T-helper 2 cell (primary cell): ENCODE data around the gene VIPR2.
"Not testable (repeated sequence)": the region's sequence is repeated elsewhere in the genome, so short reads cannot be mapped to it uniquely, and the experiment has no call there.

ENCODE experiments used
- DNase-seq, 5 experiments: peaks; one replicate each; pipeline versions ENCODE4 v3.0.0 to v3.0.0-alpha.2; 2012 to 2022
- total RNA-seq, 2 donors: gene quantifications; one replicate each; lab custom pipeline; 2026; lab: John Stamatoyannopoulos, UW

Gene VIPR2
- 0 to 0.07 reads per million in 2 donors for total RNA-seq

GRCh38 chr7:159144758-159145489 is at the start of gene VIPR2:
Gene VIPR2, minus strand, starts transcription at chr7:159144867. Its CDS starts 96 bp downstream, at chr7:159144771.
- peak in 2 of 5 experiments; percentile 10 to 26 for DNase-seq

- no peak for DNase-seq
Measured at GRCh38 chr7:159193543-159194090, 49.0 kb upstream of the VIPR2 start.

DNA sequence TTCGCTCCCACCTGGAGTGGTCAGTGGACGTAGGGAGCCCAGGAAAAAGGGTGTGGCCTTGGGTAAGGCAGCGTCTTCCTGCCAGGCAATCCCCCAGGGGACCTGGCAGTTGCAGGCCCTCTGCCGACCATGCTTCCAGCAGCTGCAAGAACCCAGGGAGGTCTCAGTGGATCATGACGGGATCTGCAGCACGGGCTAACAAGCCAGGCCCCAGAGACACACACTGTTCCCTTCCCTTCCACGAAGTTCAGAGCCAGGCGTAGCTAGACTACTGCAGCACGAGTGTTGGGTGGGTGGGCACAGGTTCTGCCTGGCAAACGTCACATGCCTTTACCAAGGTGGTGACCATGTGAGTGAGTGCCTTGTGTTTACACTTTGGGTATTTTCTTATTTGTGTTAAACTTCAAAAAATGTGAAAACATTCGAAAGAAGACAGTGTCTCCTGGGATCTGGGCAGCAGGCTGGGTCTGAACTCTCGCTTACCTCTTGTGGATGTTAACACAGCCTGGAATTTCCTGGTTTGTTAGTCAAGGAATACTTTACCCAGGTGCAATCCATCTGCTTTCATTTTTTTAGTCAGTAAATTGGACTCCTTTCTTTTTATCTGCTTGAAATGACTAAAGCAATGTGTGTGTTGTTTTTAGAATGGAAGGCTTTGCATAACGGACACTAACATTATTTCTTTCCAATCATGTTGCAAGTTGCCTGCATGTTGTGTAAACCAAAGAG is 48.2 kb upstream of the VIPR2 start:
- DNase-seq, result no peak

DNA sequence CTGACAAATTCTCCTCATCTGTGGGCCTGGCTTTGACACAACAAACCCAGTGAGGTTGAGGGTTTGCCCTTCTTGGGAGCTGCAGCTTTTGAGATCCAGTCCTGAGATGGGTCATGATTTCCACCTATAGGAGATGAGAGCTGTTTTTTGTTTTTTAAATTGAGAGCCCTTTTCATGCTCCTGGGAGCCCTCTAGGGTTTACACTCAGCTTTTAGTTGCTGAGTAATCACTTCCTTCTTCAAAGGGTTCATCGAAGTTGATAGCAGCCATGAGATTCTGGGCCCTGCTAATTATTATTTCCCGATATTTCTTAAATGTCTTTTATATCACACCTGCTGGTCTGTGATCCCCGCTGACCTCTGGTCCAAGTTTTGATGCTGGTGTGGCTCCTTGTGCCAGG is 47.3 kb upstream of the VIPR2 start:
- DNase-seq, result peak in 1 of 5 experiments; percentile 46

- no peak for DNase-seq
Measured at GRCh38 chr7:159191236-159191635, 46.6 kb upstream of the VIPR2 start.

- DNase-seq, result no peak
Measured at GRCh38 chr7:159188011-159188410, 43.3 kb upstream of the VIPR2 start.

- DNase-seq, result no peak
Measured at GRCh38 chr7:159179241-159179640, 34.6 kb upstream of the VIPR2 start.

DNA sequence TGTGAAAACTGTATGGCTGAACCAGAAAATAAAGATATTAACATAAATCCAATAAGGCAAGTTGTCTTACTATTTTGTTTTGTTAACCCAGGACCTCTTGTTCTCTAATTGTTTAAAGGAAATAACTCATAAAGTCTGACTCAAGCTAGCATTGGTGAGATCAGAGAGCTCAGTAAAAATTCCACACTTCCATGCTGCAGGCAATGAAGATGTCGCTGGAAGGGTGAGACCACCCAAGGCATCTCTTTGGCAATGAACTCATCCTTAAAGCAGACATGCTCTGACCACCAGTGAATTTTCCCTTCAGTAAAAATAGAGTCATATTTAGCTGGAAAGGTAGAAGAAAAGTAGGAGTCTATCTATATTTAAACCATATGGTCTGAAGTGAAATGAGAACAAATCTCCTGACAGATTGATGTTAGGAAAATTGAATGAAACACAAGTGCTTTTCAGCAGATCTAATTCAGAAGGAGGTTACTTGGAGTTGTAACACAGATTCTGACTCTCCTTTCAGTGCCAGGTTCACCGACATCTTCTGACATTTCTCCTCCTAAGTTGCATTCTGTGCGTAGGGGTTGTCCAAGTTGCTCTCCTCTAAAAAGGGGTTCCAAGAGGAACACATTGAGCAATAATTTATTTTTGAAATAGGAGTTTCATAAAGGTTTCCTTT is 32.8 kb upstream of the VIPR2 start:
- DNase-seq, result no peak

GRCh38 chr7:159175792-159176191 is 31.1 kb upstream of the VIPR2 start:
- peak in 1 of 5 experiments; percentile 63 for DNase-seq

DNA sequence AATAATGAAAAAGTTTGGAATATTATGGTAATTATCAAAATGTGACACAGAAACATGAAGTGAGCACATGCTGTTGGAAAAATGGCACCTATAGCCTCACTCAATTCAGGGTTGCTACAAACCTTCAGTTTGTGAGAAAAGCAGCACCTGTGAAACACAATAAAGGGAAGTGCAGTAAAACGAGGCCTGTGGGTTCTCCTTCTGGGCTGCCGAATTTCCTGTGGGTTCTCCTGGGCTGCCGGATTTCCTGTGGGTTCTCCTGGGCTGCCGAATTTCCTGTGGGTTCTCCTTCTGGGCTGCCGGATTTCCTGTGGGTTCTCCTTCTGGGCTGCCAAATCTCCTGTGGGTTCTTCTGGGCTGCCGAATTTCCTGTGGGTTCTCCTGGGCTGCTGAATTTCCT is 30.4 kb upstream of the VIPR2 start:
- peak in 3 of 5 experiments; percentile 17 to 80 (median 54) for DNase-seq

DNA sequence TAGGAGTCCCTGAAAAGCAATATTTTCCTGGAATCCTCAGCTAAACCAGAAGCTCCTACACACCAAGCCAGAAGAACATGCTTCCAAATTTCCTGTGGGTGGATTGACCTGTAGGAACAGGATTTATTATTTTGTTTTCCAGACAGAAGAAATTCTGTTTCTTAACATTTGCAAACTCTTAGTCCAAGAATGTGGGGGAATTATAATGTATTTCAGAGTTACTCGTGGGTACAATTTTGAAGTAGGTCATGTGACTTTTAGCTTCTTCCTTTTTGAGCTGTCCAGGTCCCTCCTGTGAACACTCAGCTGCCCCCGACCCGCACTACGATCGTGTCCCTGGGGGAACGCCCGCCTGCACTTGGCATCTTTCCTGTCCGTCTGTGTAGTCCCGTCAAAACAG is 27.7 kb upstream of the VIPR2 start:
- DNase-seq, result no peak

DNA sequence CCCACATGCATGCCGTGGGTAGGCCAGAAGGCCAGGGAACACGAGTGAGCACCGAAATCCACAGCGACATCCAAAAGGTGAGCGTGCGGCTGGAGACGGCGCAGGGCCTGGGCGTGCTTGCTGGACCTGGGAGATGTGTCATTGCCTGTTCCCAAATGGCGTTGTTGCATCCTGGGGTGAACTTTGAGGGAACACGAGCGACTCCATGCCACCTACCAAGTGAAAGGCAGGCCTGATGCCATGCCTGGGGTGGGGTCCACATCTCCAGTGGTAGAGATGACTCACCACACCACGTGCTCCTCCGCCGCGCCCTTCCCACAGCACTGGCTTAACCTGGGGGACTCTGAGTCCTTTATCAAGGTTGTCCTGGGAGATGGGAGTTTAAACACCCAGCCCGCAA is 24.7 kb upstream of the VIPR2 start:
- no peak for DNase-seq

DNA sequence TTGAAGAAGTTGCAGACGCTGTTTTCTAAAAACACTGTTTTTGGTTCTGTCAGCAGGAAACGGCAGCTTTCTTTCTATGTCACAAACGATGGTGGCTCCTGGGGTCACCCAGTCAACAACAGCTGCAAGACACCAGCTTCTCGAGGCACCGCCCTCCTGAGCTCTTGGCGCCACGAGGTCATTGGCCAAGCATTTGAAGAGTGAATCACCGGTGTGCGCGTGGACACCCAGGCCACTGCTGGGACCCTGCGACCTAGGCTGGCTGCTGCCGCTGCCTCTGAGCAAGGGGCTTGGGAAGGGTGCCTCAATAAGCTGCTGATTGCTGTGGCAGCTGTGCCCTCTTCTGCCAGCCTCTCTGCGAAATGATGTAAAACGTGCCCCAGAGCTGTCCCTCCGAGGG is 22.5 kb upstream of the VIPR2 start:
- no peak for DNase-seq

DNA sequence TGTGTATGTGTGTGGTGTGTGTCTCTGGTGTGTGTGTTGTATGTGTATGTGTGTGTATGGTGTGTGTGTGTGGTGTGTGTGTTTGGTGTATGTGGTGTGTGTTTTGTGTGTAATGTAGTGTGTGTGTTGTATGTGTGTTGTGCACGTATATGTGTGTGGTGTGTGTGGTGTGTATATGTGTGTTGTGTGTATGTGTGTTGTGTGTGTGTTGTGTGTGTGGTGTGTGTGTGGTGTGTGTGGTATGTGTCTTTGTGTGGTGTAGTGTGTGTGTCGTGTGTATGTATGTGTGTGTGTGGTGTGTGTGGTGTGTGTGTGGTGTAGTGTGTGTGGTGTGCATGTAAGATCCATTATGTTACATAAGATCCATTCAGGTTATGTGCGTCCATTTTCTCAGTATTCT is 21.9 kb upstream of the VIPR2 start:
- no peak for DNase-seq

- no peak for DNase-seq
Measured at GRCh38 chr7:159165352-159165751, 20.7 kb upstream of the VIPR2 start.

GRCh38 chr7:159163703-159164301 is 19.1 kb upstream of the VIPR2 start:
- not testable (repeated sequence) for DNase-seq

GRCh38 chr7:159162050-159162626 is 17.5 kb upstream of the VIPR2 start:
- DNase-seq, result not testable (repeated sequence)

DNA sequence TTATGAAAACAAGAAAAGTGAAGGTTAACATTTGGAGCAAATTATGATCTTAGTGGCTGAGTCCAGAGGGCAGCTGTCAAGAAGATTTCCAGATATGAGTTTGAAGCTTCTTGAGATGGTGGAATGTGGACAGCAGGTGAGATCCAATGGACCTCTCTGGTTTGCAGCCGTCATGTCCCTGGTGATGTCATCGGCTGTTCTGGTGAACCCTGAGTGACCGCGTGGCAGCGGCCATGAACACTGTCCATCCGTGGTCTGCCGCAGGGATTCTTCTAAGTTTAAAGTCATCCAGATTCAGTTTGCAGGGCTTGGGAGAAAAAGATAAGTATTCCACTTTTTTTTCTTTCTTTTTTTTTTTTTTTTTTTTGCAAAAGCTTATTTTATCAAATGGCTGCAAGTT is 15.8 kb upstream of the VIPR2 start:
- DNase-seq, result no peak

- DNase-seq, result no peak
Measured at GRCh38 chr7:159159731-159160130, 15.1 kb upstream of the VIPR2 start.

- DNase-seq, result no peak
Measured at GRCh38 chr7:159158888-159159405, 14.3 kb upstream of the VIPR2 start.

GRCh38 chr7:159158125-159158887 is 13.6 kb upstream of the VIPR2 start:
- no peak for DNase-seq
